Prostate gland (tissue), 2 donors: Measurements from ENCODE around the gene NQO1. TPM values are rescaled to one million over a fixed set of nuclear protein-coding genes. Genes with fewer than 3 reads are reported as not detected.

Source experiments
- DNase-seq: peaks from one replicate; pipeline ENCODE4 v3.0.0-alpha.2; 2019; ENCODE audit warnings: low spot score
- H3K27ac ChIP-seq, 2 donors: fragments of 200-600 bp; sonication (generic); 2 replicates each; pipeline ENCODE4 v1.5.1; 2017 to 2019
- H3K27me3 ChIP-seq: fragments of 200-600 bp; sonication (generic); replicated peaks from 2 replicates; pipeline ENCODE4 v1.5.1; 2019; ENCODE audit not compliant: insufficient read depth
- H3K36me3 ChIP-seq, 2 donors: fragments of 200-600 bp; sonication (generic); 1 replicate in 1 of 2; 2 replicates in 1 of 2; pipeline versions ENCODE4 v1.5.1 to v1.8.1; 2017 to 2019
- H3K4me1 ChIP-seq: fragments of 200-600 bp; sonication (generic); replicated peaks from 2 replicates; pipeline ENCODE4 v1.5.1; 2019
- H3K4me3 ChIP-seq, 2 donors: fragments of 200-600 bp; sonication (generic); 2 replicates each; pipeline ENCODE4 v1.5.1; 2017 to 2019
- H3K9me3 ChIP-seq: fragments of 200-600 bp; sonication (generic); 2 replicates; pipeline ENCODE4 v1.5.1; 2017
- CTCF ChIP-seq, 4 experiments: fragments of 200-600 bp in 2 of 4; fragments of 450-650 bp in 2 of 4; sonication (generic) in 2 of 4; IDR thresholded peaks; 1 replicate in 3 of 4; 2 replicates in 1 of 4; pipeline ENCODE4 v1.5.1; 2016 to 2019; ENCODE audit warnings: antibody characterized with exemption in 4 of 4, mild to moderate bottlenecking in 2 of 4, moderate library complexity in 2 of 4
- POLR2A ChIP-seq: fragments of 450-650 bp; IDR thresholded peaks from one replicate; pipeline ENCODE4 v1.6.1; 2016; ENCODE audit warnings: antibody characterized with exemption, mild to moderate bottlenecking
- POLR2AphosphoS5 ChIP-seq: sonication (generic); formaldehyde crosslinking; IDR thresholded peaks from one replicate; pipeline ENCODE4 v1.6.1; 2017; ENCODE audit warnings: antibody characterized with exemption
- WGBS: methylation state at CpG from one replicate; pipeline ENCODE4 v1.1.5; 2018; 5-methylcytosine and 5-hydroxymethylcytosine counted together
- intact Hi-C: fragments of 100-400 bp; cut with DNase I; formaldehyde crosslinking; loops from one replicate; pipeline ENCODE4 v1.14.2; 2022
- total RNA-seq, 2 donors: library from RNA; depleted of rRNA; stranded (reverse); fragments of >200 nt; gene quantifications; one replicate each; pipeline ENCODE4 v1.1.0, GENCODE V29; 2016

NQO1 gene
- total RNA-seq, 2 donors from 2014 or later, result 25.2 to 43.9 TPM

- no peaks in the 10 kb centered on the region for H3K27me3 ChIP-seq
- H3K27ac ChIP-seq, result peak overlapping the region; percentile 24 to 58
- no peaks in the 10 kb centered on the region for H3K36me3 ChIP-seq
- no peaks in the 10 kb centered on the region for H3K9me3 ChIP-seq
- peaks cover 8% of the 10 kb centered on the region for H3K4me1 ChIP-seq
- 36% methylated on average over 1 of the region's 1 CpG for WGBS
- peak; percentile 59 for TF ChIP-seq POLR2AphosphoS5
- TF ChIP-seq CTCF (IDR thresholded peaks at IDR 0.05), result no peak
- no peak for TF ChIP-seq POLR2A
- H3K4me3 ChIP-seq, result no peak overlapping the region
- peak; percentile 28 for DNase-seq
- intact Hi-C loops, result loop anchor here (5.0 kb wide), 1 partner anchor 309 kb away; no protein-coding TSS in a partner anchor
These were observed 19.9 kb downstream of the NQO1 start for GRCh38 chr16:69706256-69706974.

DNA sequence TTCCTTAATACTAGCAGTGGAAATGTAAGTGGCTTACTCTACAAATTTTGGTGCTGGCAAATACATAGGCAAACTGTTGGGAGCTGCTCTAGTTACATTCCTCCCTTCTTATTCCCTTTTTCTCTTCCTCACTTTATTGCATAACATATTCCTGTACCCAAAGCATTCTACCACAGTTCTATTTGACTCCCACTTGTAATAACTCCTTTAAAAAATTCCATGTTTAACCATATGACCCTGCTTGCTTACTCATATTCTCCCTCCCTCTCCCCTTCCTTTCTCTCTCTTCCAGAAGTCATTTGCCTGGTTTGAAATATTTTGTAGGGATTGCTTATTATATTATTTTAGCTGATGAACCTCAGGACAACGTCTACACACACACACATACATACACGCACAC is 22.7 kb downstream of the NQO1 start:
- H3K4me1 ChIP-seq, result peaks cover 8% of the 10 kb centered on the region
- no peak for DNase-seq
- TF ChIP-seq POLR2AphosphoS5 (no peak), POLR2A (no peak), CTCF (IDR thresholded peaks at IDR 0.05) (no peak)
- no peaks in the 10 kb centered on the region for H3K9me3 ChIP-seq
- H3K4me3 ChIP-seq, result no peak overlapping the region
- no peaks in the 10 kb centered on the region for H3K27me3 ChIP-seq
- H3K36me3 ChIP-seq, result no peaks in the 10 kb centered on the region
- H3K27ac ChIP-seq, result no peak overlapping the region
- WGBS, result 89% methylated on average over 2 of the region's 2 CpGs
- intact Hi-C loops, result no loop called here

DNA sequence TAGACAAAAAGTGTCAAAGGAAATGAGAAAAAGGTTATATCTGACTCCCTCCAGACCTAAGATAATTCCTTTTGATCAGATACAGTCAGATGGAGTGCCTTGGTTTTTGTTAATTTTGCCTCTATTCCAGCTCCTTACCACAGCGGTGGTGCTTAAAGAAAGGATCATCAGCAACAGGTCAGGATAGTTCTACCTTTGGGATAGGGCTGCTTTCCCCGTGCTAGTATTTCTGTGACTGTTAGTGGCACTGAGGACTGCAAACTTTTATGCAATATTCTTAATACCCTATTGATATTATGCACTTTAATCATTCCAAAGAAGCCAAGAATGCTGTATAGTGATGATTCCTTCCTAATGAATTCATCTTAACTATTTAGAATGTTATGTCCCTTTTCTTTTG is 24.5 kb downstream of the NQO1 start:
- Histone ChIP-seq H3K27me3 (no peaks in the 10 kb centered on the region), H3K9me3 (no peaks in the 10 kb centered on the region), H3K36me3 (no peaks in the 10 kb centered on the region), H3K4me1 (peaks cover 8% of the 10 kb centered on the region), H3K27ac (no peak overlapping the region), H3K4me3 (no peak overlapping the region)
- TF ChIP-seq POLR2A (no peak), POLR2AphosphoS5 (no peak), CTCF (IDR thresholded peaks at IDR 0.05) (no peak)
- intact Hi-C loops, result no loop called here
- WGBS, result 88% methylated on average over 2 of the region's 2 CpGs
- no peak for DNase-seq

GRCh38 chr16:69701452-69701851 is 24.9 kb downstream of the NQO1 start:
- H3K27ac ChIP-seq, result no peak overlapping the region
- no peaks in the 10 kb centered on the region for H3K36me3 ChIP-seq
- no peak overlapping the region for H3K4me3 ChIP-seq
- intact Hi-C loops, result no loop called here
- peaks cover 4% of the 10 kb centered on the region for H3K4me1 ChIP-seq
- no peaks in the 10 kb centered on the region for H3K27me3 ChIP-seq
- DNase-seq, result no peak
- no peaks in the 10 kb centered on the region for H3K9me3 ChIP-seq
- TF ChIP-seq POLR2AphosphoS5 (no peak), POLR2A (no peak), CTCF (IDR thresholded peaks at IDR 0.05) (no peak)

DNA sequence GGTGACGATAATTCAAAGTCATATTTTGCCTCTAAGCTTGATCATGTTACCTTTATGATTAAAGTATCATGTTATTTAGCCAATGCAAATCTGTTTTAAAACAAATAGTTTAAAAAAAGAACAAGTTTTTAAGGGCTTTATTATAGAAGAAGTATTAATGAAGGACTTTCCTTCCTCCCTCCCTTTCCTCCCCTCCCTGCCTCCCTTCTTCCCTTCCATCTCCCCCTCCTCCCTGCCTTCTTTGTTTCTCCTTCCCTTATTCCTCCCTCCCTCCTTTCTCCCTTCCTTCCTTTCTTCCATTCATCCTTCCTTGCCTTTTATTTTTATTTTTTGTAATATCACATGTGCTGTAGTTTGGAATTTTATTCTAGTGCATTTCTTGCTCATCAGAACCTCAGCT is 26.4 kb downstream of the NQO1 start:
- Histone ChIP-seq H3K27ac (no peak overlapping the region), H3K36me3 (no peaks in the 10 kb centered on the region), H3K4me3 (no peak overlapping the region), H3K9me3 (no peaks in the 10 kb centered on the region), H3K27me3 (no peaks in the 10 kb centered on the region), H3K4me1 (no peaks in the 10 kb centered on the region)
- intact Hi-C loops, result no loop called here
- TF ChIP-seq POLR2A (no peak), CTCF (IDR thresholded peaks at IDR 0.05) (no peak), POLR2AphosphoS5 (no peak)
- DNase-seq, result no peak
- WGBS, result 100% methylated on average over 1 of the region's 1 CpG
